HCEC 1CT (cell line): ENCODE results near the gene TNFAIP8.

Experiments used
- DNase-seq: peaks from one replicate; pipeline ENCODE4 v3.0.0-alpha.2; 2017

Gene TNFAIP8

GRCh38 chr5:119353213-119353612 lies 2.6 kb upstream of the TNFAIP8 start:
- DNase-seq = no peak

GRCh38 chr5:119353686-119354366 lies 2.0 kb upstream of the TNFAIP8 start:
- no peak for DNase-seq

- no peak for DNase-seq
Observed at GRCh38 chr5:119354537-119355243, 1.1 kb upstream of the TNFAIP8 start.

GRCh38 chr5:119355244-119355638 lies 578 bp upstream of the TNFAIP8 start:
- no peak for DNase-seq

GRCh38 chr5:119356612-119357188 lies 881 bp downstream of the TNFAIP8 start:
- DNase-seq = no peak

- DNase-seq = no peak
Observed at GRCh38 chr5:119357270-119357669, 1.5 kb downstream of the TNFAIP8 start.

GRCh38 chr5:119357808-119358529 lies 2.1 kb downstream of the TNFAIP8 start:
- no peak for DNase-seq

- no peak for DNase-seq
Observed at GRCh38 chr5:119358530-119358900, 2.7 kb downstream of the TNFAIP8 start.

GRCh38 chr5:119358901-119359603 lies 3.2 kb downstream of the TNFAIP8 start:
- no peak for DNase-seq

GRCh38 chr5:119359737-119360413 lies 4.1 kb downstream of the TNFAIP8 start:
- DNase-seq = no peak

- DNase-seq = peak; percentile 64
Observed at GRCh38 chr5:119360905-119361593, 5.2 kb downstream of the TNFAIP8 start.

- no peak for DNase-seq
Observed at GRCh38 chr5:119361594-119362125, 5.8 kb downstream of the TNFAIP8 start.

- no peak for DNase-seq
Observed at GRCh38 chr5:119362714-119363113, 6.9 kb downstream of the TNFAIP8 start.

GRCh38 chr5:119363271-119363670 lies 7.5 kb downstream of the TNFAIP8 start:
- no peak for DNase-seq

GRCh38 chr5:119363936-119364335 lies 8.1 kb downstream of the TNFAIP8 start:
- no peak for DNase-seq

GRCh38 chr5:119365847-119366539 lies 10.2 kb downstream of the TNFAIP8 start:
- DNase-seq = no peak

- no peak for DNase-seq
Observed at GRCh38 chr5:119366540-119366881, 10.7 kb downstream of the TNFAIP8 start.

GRCh38 chr5:119367502-119368237 lies 11.9 kb downstream of the TNFAIP8 start:
- DNase-seq = peak; percentile 43

- no peak for DNase-seq
Observed at GRCh38 chr5:119368238-119368630, 12.4 kb downstream of the TNFAIP8 start.

GRCh38 chr5:119370486-119370885 lies 14.7 kb downstream of the TNFAIP8 start:
- DNase-seq = no peak
